HG03432 (cell line): ENCODE measurements around the gene LRRC7.

Source experiments
- ATAC-seq: cut with Tn5 transposase; IDR thresholded peaks from one replicate; pipeline ENCODE4 v1.9.1; 2021; ENCODE audit warnings: mild to moderate bottlenecking, moderate library complexity; ENCODE audit not compliant: unreplicated experiment

LRRC7 gene

DNA sequence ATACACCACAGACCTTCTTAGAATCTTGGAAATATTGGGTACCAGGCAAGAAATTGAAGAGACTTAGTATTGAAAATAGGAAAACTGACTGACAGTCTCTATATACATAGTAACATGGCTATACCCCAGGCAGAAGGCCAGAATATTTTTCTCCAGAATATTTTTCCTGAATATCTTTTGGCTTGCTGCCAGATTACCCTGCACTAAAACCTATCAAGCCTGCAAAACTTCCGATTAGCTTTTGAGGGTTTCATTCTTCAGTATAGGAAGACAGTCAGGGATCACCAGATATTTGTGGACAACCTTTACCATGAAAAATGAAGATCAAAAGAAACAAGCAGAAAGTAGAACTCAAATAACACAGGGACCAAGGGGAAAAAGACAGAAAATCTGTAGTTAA, 187.9 kb downstream of the LRRC7 start:
- ATAC-seq, result no peak

DNA sequence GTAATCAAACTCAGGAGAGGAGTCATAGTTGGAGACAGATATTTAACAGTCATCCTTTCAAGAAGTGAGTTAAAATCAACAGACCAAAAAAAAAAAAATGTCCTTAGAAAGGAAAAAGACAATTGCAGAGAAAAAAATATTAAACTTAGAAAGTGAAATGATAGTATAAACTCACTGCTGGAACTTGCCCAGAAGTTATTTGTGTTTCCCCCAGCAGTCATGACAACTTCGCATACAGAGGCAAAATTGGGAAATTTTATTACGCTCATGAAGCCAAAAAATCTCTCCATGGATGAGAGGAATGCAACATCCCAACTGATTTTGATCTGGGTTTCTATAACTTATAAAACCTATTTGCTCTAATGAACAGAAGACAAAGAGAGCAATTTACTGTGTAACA, 198.2 kb downstream of the LRRC7 start:
- no peak for ATAC-seq

DNA sequence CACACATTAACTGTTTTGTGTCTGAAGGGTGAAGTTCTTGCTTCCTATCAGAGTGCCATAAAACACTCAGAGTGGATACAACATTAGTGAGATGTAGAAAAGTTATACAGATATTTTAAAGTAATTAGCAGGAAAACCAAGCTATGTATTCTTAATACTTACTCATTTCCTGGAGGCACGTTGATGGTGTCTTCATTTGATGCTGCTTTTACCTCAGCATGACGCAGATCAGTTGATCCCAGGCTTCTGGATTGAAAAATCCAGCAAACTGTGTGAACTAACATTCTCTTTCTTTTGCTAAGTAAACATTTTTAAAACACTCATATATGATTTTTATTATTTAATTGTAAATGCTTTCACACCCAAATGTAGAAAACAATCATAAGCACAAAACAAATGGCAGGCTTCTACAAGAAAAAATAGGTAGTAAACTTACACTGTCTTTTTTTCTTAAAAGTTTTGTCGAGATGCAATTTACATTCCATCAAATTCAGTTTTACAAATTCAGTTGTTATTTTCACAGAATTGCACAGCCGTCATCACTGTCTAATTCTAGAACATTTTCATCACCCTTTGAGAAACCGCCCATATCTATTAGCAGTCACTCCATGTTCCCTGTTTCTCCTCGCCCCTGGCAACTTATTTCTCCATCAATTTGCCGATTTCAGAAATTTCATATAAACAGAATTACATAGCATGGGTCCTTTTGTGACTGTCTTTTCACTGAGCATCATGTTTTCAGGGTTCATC, 198.9 kb downstream of the LRRC7 start:
- no peak for ATAC-seq

DNA sequence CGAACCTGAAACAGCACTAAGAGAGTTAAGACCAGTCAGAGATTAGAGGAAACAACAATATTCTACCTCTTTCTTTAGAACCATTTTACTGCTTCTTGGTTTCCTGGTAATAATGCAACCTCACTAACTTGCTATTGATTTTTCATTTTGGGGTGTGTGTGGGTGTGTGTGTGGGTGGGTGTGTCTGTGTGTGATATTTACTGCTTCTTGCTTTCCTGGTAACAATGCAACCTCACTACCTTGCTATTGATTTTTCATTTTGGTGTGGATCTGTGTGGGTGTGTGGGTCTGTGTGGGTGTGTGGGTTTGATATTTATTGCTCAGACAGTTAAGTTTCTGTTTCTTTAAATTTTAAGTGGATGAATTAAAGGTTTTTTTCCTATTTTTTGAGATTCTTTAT, 208.8 kb downstream of the LRRC7 start:
- no peak for ATAC-seq

DNA sequence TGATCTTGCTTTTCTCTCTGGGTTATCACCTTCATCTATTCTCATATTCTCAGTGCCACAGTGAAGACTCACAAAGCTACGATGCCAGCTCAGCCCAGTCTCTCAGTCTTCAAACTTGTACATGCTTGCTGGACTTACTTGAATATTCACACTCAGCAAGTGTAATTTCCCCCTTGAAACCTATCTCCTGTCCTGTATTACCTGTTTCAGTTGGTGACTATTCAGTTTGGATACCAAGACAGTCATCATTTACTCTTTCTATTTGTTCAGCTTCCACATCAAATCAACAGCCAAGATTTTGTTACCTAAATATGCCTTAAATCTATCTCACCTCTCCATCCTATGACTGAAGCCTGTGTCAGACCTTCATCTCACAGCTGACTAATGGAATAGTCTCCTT, 209.7 kb downstream of the LRRC7 start:
- ATAC-seq, result no peak

DNA sequence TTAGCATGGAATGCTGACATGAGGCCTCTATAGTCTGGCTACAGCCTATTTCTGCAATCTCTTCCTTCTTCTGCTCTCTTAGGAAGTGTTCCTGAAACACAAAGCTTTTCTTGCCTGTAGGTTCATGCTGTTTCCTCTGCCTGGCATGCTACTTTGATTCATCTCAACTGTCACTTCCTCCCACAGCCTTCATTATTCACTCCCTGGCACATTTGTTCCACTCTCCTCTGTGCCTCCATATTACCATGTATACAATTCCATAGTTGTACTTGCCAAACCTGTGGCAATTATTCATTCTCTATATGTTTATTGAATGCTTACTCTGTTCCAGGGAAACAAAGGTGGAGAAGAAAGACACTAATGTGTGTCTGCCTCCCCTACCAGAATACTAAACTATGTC, 210.2 kb downstream of the LRRC7 start:
- no peak for ATAC-seq

DNA sequence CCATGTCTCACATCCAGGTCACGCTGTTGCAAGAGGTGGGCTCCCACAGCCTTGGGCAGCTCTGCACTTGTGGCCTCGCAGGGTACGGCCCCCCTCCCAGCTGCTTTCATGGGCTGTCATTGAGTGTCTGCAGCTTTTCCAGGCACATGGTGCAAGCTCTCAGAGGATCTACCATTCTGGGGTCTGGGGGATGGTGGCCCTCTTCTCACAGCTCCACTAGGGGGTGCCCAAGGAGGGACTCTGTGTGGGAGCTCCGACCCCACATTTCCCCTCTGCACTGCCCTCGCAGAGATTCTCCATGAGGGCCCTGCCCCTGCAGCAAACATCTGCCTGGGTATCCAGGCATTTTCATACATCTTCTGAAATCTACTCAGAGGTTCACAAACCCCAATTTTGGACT, 219.4 kb downstream of the LRRC7 start:
- no peak for ATAC-seq

DNA sequence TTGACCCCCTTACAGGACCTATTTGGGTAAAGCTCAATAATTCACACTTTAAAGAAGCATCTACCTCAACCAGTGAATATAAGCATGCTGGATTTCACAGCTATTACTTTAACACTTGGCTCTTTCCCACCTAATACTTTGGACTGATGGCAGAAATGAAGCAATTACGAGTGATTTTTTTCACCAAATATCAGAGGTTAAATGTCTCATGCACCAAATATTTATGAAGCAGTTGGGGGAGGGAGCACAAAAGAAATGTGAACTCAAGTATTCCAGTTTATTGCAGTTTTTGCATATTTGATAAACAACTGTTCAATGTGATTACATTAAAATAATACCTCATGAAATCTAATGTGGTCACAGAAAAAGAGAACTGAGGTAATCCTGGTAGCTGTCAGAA, 223.6 kb downstream of the LRRC7 start:
- ATAC-seq, result no peak

DNA sequence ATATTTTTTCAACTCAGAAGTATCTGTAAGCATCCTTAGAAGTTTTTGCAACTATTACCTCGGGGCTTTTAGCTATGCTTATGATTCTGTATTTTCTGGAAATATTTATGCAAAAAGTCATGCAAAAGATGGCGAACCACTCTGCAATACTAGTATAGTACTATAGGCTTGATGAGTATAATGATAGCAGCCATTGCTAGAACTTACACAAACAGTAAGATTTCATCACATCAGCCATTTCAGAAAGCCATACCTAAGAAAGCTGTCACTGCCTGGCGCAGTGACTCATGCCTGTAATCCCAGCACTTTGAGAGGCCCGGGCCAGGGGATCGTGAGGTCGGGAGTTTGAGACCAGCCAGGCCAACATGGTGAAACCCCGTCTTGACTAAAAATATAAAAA, 227.1 kb downstream of the LRRC7 start:
- ATAC-seq, result no peak

DNA sequence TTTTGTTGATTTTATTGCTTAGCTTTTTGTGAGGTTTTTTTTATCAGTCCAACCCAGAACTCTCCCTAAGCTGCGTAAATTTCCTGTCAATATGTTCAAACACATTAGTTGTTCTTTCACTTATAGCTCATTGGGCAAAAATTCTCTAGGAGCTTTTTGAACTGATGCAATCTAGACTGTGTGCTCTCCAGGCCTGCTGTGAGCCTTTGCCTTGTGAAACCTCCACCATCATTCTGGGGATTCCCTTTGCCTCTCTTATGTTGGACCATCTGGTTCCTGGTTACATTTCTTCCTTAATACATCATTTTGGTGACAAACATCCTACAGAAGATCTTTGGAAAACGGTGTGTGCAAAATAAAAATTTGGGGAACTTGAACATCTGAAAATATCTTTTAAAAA, 247.2 kb downstream of the LRRC7 start:
- ATAC-seq, result no peak

DNA sequence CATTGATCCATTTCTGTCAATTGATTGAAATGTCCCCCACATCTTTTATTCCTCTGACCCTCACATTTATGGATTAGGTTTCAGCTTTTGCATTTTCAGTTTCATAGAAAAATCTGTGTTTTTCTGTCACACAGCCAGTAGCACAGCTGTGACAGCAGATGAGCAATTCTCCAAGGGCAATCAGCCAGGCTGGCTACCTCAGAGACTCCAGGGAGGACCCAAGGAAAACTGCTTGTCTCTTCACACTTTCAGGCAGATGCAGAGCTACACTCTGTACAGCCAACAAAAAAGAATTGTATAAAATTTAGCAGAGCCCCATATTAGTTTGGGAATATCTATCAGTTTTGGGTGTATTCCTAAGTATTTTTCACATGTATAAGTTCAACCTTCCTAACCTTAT, 257.2 kb downstream of the LRRC7 start:
- no peak for ATAC-seq

DNA sequence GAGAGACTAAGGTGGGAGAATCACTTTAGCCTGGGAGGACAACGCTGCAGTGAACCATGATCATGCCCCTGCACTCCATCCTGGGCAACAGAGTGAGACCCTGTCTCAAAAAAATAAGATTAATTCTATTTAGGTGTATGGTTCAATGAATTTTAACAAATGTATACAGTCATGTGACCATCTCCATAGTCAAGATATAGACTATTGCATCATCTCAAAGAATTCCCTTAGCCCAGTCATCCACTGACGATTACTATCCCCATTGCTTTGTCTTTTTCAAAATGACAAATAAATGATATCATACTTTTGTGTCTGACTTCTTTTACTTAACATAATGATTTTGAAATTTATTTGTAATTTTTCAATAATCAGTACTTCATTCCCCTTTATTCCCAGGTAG, 260.0 kb downstream of the LRRC7 start:
- no peak for ATAC-seq

DNA sequence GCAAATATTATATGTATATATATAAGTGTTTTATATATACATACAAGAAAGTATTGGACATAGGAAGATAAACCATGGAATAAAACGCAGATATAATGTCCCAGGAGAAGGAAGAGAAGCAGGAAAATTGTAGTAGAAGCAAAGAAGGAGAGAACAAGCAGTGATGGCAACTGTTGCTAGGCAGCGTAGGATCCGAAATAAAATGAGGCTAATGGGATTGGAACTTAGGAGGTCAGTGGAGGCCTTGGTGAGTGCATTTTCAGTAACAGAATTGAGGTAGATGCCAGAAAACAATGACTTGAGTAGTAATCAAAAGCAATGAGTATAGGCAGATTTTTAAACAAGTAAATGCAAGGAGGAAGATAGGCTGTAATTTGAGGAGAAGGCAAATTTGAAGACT, 265.8 kb downstream of the LRRC7 start:
- no peak for ATAC-seq

DNA sequence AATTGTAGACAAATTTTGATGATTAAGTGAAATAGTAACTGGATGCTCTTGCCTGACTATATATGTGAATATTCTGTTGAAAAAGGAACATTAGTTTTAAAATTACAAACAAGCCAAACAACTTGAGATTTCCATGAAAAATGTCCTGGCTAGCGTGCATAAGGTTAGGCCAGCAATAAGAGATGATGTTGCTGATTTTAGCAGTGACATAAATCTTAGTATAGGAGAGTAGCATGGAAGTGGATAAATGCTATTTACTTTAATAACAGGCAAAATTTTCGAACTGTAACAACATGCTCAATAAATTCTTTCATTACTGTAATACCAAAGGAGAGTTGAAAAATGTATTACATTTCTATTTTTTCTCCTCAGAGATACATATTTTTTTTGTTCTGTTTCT, 266.6 kb downstream of the LRRC7 start:
- ATAC-seq, result no peak

DNA sequence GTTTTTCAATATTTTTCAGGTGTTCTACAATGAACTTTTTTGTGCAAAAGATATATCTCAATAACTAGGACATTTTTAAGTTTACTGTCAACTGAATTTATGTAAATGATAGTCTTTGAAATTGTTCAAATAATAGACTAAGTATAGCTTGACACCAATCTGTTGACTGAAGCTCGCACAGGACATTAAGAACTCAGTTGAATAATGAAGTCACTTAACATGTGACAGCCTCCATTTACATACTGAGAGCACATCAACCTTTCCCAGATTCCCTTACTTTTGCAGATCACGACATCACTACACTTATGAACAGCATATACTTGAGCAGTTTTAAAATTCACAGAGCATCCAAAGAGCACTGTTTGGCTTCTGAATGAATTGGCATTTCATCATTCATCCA, 268.2 kb downstream of the LRRC7 start:
- no peak for ATAC-seq

DNA sequence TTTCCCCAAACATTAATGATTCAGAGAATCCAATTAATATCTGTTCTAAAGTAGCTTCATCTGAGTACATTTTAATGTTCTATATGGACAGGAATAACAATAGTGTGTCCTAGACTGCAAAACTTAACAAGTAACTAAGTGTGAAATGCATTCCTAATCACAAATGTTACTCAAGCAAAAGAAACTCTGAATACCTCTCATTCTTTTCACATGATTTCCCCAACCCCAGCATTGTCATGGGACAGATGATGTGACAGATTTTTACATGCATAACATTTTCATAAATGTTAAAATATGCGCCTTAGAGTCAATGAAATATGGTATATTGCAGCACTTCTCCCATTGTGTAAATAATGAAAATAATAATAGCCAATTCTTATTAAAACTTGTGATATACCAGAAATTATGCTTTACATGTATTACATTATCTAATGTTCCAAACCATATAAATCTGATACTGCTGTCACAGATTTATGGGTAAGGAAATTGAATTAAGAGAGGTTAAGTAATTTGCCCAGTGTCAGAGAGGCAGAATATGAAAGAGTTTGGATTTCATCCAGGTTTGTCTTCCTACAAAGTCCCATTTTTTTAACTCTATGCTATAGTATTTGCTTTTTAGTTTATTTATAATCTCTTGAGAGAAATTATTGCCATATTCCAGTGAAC, 269.4 kb downstream of the LRRC7 start:
- no peak for ATAC-seq

DNA sequence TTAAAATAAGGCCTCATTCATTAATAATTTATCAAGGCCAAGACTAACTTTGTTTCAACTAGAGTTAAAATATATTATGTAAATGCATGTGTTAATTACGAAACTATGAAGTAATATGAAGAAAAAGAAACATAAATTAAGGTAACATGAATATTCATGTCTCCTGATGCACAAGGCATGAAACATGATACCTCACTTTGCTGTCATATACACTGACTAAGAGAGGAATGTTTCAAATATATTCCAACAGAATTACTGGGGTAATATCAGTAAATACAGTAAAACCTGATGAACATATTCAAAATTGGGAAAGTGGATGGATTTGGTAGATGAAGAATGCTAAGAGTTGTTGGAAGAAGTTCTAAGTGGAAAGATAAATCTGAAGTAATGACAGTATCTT, 274.6 kb downstream of the LRRC7 start:
- ATAC-seq, result no peak

DNA sequence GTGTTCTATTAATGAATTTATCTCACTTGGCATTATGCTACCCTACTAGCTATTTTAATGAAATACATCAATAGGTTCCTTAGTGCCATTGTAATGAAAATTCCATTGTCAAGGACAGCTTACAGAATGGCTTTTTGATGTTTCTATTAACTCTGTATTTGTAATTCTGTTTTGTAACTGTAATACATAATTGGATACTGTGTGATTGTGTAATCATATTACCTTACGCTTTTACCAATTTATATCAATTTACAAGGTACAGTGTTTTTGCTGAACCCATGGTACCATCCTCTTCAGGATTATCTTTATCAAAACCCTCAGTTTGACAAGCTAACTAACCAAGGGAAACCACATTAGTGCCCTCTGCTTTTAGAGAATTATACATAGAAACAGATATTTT, 277.9 kb downstream of the LRRC7 start:
- ATAC-seq, result no peak

DNA sequence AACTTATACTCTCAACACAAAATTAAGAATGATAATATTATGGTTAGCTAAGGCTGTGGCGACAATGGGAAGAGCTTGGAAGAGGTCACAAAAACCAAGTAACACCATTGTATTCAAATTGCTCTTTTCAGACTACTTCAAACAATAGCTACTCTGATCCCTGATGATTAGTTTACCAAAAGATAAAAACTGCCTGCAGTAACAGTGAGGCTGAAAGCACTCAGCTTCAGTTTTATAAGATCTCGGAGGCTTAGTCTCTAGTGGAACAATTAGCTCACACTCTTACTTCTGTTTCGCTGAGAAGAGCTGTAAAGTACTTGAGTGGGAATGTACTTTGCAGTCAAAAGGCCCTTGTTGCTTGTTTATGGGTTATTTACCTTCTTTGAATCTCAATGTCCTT, 278.5 kb downstream of the LRRC7 start:
- no peak for ATAC-seq

DNA sequence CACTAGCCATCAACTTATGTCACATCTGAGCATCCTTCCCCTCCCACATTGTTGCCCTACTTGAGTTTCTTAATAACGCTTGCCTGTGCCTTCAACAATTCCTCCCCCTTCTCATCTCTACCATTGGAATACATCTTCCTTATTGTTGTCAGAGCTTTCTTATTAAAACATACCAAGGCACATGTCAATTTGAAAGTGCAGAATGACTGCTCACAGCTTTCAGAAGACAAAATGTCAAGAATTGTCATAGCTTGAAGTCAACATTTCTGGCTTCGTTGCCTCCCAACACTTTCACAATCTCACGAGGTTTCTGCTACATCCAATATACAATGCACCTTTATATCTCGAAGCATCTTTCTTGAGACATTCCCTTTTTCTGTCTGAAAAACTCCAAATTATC, 279.9 kb downstream of the LRRC7 start:
- ATAC-seq, result no peak

DNA sequence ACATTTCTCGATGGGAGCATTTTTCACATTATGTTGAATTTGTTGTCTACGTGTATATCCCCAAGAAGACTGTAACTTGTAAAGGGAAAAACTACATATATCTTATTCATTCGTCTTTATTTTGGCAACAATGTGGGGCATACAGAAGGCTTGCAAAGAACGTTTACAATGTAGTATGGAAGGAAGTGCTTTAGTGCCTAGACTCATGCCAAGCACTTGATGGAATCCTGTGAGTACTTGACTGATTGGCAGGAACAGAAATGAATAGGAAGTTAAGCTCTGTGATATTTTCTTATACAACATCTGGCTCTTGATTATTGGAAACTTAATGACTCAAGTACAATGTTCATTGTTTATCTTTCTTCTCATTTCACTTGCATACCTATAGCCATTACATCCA, 284.4 kb downstream of the LRRC7 start:
- no peak for ATAC-seq

DNA sequence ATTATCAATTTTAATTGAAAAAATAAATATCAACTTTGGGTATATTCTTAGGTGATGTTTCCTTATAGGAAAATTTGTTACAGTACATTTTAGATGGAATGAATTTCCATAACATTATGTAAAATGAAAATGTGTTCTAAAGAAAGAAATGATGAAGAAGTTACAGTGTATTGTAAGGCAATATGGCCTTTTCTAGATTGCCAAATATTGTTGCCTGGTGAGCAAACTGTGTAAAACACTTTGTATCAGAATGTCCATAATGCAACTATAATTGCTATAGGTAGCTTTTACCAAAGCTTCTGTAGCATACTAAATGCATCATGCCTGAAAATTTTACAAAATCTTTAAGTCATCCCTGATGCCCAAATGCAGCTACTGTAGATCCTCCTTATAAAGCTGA, 285.0 kb downstream of the LRRC7 start:
- no peak for ATAC-seq

DNA sequence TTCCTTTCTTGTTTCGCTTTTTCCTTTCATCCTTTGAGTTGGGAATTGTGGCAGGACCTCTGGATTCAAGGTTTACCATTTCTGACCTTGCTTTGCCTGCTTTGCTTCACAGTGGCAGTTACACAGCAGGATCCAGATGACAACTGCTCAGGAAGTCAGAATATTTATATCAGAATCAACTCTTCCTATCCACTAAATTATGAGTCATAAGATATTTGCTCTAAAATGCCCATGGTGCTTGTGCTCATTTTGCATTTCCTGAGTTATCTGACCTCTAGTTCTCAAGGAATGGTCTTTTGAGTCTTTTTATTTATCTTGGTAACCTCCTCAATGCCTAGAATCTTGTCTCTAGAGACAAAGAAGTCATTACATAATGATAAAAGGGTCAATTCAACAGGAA, 290.8 kb downstream of the LRRC7 start:
- ATAC-seq, result no peak
